Activated CD8-positive, alpha-beta memory T cell treated with anti-CD3 and anti-CD28 coated beads for 24 hours (primary cell): Measurements from ENCODE around the gene ADAMTS7.
"Not testable (repeated sequence)": the region's sequence is repeated elsewhere in the genome, so short reads cannot be mapped to it uniquely, and the experiment has no call there.

Experiments used
- DNase-seq: peaks from one replicate; pipeline ENCODE4 v3.0.0-alpha.2; 2020

The ADAMTS7 gene

DNA sequence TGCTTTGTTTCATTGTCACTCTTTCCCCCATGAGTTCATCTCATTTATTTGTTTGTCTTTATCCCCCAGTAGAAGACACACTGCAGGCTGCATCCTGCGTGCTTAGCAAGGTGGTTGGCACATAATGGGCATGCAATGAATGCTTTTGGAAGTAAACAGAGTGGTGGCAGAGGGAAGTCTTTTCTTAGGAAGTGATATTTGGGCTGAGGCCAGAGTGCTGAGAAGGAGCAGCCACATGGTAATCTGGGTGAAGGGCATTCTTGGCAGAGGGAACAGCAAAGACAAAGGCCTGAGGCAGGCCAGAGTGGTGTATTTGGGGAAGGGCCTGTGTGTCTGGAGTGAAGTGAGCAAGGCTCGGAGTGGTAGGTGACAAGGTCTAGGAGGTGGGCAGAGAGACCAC is 17.7 kb upstream of the ADAMTS7 start:
- DNase-seq, result no peak

DNA sequence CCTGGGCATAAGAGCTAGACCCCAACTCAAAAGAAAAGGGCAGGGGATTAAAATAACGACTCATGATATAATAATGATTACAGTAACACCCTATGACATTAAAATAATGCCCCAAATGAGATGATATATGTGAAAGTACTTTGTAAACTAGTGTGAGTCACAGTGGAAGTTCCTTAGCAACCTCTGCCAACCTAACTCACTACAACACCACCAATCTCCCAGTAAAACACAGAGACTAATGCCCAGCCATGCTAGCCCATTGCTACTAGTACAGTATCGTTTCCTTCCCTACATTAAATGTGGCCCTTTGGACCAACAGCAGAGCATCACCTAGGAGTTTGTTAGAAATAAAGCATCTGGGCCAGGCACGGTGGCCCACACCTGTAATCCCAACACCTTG is 11.2 kb upstream of the ADAMTS7 start:
- DNase-seq, result no peak

DNA sequence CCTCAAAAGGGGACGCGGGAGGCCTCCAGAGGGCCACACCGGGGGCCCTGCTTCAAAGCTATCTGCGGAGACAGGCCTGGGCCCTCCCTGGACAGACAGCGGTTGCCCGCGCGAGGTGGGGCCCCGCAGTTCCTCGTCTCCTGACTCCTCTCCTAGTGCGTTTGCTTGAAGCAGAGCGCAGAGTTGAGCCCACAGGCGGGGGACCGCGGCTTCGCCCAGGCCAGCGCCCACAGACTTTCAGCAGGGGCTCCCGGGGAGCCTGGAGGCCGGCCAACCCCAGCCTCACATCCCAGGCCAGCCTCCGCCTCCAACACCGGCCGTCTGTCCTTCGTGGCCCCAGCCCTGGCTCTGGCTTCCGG is 540 bp upstream of the ADAMTS7 start:
- DNase-seq, result no peak

DNA sequence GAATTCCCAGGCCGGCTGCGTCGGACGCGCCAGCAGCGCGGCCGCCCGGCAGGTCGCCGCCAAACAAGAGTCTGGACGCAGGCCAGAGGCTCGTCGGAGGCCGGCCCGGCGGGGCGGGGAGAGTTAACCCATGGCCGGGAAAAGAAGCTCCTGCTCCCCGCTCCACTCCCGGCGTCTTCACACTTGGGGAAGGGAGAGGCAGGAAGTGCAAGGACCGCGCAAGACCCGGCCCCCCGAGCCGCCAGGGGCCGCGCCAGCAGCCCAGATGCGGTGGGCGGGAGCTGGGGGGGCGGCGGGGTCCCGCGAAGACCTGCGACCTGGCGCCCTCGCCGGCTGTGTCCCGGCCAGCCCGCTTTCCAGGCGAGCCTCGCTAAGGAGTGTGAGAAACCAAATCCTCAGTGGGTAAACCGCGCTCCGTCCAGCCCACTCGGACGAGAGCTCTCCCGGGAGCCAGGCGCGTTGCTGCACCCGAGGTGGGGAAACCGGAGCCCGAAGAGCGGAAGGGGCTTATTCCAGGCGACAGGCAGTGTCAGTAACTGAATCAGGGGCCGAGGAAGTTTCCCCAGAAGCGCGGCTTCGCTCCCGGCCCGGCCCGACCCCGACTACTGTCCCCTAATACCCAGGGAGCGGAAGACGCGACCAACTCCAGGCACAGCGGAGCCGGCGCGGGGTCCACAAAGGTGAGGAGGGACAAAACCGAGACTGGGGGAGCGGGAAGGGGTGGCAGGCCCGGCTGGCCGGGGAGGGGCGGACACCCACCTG is 721 bp downstream of the ADAMTS7 start:
- DNase-seq, result peak; percentile 67

DNA sequence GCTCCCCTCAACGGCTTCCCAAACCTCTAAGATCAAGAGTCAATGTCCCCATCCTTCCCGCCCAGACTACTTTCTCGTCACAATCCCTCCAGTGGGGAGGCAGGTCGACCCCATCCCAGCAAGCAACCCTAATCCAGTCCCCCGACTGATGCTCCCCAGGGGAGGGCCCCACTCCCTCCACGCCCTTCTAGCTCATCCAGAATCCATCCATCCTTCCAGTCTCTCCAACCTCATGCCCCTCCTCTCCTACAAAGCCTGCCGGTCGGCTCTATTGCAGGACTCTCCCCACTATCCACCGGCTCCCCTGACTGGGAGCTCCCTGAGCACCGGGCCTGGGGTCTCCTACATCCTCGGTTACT is 1.3 kb downstream of the ADAMTS7 start:
- DNase-seq, result no peak

DNA sequence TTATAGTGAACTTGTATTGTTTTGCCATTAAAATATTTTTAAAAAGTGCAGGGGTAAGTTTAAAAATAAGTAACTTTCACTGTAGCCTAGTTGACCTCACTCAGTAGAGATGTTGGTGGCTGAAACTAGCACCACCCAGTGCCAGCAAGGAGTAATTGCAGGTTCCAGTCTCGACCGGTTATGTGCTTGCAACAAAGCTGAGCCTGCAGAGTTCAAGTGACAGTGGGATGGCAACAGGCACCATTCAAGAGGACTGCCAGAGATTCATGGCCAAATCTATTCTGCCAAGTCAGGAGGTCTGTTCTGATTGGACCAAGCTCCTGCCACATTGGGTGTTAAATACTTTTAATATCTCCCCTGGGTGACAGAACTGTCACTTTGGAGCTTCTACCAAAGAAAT is 2.7 kb downstream of the ADAMTS7 start:
- no peak for DNase-seq

DNA sequence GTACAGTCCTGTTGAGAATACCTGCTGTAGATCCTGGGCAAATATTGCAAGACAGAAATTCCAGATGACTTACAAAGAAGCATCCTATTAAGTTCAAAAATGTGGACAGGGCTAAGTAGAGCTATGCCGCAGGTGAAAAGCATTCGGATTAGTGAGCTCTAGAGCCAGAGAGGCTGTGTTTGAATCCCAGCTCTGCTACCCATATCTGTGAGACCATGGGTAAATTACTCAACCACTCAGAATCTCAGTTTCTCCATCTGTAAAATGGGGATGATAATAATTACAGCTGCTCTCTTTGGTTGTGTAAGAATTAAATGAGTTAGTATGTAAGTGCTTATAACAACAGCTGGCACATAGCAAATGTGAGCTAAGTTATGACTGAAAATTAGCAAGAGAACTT is 3.9 kb downstream of the ADAMTS7 start:
- no peak for DNase-seq

DNA sequence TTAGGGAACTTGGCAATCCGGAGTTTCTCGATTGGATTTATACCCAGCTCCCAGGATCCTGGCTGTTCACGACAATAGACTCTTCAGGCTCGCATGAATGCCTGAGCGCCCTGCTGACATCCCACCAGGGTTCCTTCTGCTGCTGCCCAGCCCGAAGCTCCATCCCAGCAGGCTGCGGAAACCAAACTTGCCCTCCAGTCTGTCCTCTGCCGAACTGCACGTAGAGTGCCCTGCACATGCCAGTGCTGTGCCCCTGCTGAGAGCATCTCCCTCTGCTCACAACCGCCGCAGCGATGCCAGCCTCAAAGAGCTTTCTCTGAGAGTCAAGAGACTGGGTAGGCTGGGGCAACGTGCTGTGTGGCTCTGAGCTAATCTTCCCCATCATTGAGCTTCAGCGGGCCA is 6.9 kb downstream of the ADAMTS7 start:
- no peak for DNase-seq

DNA sequence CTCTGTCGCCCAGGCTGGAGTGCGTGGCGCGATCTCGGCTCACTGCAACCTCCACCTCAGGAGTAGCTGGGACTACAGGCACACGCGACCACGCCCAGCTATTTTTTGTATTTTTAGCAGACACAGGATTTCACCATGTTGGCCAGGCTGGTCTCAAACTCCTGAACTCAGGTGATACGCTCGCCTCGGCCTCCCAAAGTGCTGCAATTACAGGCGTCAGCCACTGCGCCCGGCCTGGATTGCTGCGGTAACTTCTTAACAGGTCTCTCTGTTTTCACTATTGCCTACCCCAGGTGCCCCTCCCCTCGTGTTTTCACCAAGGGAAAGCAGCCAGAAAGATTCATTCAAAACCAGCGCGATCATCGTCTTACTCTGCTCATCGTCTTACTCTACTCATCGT is 10.5 kb downstream of the ADAMTS7 start:
- no peak for DNase-seq

DNA sequence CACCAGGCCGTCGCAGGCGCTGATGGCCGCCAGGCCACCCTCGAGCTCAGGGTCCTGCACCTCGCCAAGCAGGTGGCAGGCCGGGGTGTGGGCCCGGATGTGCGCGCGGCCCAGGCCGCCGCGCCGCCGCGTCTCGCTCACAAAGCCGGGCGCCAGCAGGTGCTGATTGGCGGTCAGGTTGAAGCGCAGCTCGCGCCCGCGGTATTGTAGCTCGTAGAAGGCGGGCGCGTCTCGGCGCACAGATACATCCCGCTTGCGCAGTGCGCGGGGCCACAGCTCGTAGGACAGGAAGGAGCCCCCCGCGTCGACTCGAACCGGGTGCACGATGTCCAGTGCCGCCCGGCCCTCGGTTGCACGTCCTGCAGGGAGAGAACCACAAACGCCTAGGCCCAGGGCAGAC is 11.1 kb downstream of the ADAMTS7 start:
- DNase-seq, result no peak

DNA sequence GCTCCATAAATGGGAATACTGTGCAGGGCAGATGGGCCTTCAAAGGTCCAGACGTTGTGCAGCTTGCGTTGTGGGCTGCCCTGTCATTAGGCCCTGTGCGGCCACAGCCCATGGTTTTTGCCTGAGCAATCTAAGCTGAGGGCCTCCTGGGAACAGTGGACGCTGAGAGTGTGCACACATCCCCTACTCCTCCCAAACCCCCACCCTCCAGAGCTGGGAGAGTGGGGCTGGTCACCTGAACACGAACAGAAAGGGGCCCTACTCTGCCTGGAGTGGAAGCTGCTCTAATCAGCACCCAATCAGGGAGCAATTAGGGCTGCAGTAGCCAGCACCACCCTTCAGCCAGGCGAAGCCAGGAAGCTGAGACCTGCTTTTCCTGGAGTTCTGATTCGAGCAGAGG is 12.2 kb downstream of the ADAMTS7 start:
- not testable (repeated sequence) for DNase-seq

DNA sequence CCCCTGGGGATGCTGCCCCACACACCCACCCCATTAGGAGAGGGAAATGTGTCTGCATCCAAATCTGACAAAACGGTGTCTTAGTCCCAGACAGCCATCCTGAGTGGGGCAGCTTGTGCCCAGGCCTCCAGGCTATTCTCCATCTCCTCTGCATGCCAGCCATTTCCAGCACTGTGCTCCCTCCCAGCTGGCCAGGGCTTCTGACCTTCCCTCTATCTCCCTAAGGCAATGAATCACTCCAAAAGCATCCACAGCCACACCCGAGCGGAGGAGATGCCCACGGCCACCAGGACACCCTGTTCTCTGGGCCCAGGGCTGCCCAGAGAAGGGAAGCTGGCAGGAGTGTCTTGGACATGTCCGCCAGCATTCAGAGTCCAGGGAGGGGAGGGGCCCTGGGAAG is 12.9 kb downstream of the ADAMTS7 start:
- not testable (repeated sequence) for DNase-seq

DNA sequence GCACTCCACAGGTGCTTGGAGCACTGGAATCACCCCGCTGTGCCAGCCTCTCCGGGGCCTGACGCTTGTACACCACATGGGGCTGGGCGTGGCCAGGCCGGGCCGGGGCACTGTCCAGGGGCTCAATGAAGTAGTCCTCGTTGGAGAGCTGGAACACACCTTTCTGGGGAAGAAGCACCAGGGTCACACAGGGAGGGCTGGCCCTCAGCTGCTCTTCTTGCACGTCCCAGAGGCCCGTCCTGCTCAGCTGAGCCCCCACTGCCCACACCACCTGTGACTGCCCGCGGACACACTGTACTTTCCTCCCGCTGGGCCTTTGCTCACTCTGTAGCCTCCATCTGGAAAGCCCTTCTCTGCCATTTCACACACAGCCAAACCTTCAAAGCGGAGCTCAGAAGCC is 13.3 kb downstream of the ADAMTS7 start:
- no peak for DNase-seq

DNA sequence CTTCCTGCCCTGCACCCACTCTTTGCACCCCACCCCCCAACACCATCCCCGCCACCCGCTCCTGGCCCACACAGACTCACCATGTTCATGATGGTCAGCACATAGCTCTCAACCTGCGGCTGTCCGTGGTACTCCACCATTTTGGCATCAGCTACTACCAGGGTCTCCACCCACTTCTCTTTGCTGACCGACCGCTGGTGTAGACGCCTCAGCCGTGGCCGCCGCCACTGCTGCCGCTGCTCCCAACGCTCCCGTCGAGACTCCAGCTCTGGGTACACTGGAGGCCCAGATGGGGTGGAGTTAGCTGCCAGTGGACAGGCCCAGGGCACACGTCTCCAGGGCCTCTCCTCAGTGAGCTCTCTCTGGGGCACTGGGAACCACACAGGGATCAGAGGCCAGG is 14.8 kb downstream of the ADAMTS7 start:
- DNase-seq, result no peak

DNA sequence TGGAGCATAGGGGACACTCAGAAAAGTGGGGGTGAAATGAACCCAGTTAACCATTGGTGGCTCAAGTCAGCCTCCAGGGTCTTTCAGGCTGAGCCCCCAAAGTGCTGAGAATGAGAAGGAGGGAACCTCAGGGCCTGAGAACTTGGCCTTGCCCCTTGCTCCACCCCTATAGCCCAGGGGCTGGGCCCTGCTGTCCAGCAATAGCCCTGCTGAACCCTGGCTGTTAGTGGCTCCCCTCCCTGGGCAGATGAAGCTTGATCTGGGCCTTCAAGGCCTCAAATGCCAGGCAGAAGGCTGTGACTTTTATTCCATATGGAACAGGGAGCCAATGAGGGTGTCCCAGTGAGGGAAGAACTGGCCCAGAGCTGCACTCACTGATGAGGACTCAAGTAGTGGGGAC is 16.2 kb downstream of the ADAMTS7 start:
- no peak for DNase-seq

DNA sequence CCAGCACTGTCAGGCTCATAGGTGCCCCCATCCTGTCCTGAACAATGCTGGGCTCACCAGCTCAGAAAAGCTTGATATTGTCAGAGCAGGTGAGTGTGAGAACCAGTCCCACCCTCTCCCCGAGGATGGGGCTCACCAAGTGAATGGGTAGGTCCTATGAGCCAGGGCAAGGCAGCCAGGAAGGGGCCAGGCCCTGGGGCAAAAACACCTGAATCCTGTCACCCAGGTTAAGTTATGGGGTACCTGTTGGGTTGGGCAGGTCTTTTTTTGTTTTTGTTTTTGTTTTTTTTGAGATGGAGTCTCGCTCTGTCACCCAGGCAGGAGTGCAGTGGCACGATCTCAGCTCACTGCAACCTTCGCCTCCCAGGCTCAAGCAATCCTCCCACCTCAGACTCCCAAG is 16.8 kb downstream of the ADAMTS7 start:
- not testable (repeated sequence) for DNase-seq

DNA sequence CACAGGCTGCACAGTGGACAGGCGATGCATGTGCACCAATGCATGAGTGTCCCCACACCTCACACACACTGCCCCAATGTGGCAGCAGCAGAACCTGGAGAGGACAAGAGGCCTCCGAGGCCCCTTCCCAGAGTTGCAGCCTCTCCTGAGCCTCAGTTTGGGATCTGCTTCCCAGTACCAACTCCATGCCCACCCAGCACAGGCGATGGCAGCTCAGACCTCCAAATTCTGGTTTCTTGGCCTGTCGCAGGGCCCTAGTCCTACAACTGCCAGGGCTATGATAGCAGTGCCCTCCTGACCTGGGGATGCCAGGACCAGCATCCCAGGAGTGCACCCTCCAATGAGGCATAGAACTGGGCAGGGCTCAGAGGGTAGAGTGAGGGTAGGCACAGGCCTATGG is 19.9 kb downstream of the ADAMTS7 start:
- no peak for DNase-seq

DNA sequence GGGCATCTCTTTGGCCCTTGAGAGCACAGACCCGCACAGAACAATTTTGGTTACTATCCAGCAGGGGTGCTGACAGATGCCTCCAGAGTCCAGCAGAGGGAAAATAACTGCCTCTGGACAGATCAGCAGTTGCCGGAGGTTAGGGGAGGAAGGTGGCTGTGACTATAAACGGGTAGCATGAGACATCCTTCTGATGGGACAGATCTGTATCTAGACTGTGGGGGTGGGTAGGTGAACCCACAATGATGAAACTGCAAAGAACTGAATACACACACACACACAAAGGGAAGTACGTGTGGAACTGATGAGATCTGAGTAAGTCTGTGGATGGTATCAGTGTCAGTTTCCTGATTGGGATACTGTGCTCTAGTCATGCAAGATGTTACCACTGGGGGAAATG is 21.2 kb downstream of the ADAMTS7 start:
- DNase-seq, result no peak

DNA sequence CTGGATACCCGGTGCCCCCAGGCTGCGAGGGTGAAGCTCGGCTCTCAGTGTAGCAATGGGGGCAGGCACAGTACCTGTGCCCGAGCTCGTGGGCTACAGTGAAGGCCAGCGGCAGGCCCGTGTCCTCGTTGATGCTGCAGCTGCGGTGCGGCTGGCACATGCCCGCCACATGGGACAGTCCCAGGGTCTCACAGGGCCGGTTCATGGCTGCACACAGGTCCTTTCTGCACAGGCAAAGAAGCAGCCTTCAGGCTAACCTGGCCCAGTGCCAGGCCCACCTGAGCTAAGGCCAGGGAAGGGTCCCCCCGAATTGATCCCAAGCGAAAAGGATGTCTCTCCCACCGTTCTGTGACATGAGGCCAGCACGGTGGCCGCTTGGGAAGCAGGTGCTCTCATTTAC is 21.6 kb downstream of the ADAMTS7 start:
- no peak for DNase-seq

DNA sequence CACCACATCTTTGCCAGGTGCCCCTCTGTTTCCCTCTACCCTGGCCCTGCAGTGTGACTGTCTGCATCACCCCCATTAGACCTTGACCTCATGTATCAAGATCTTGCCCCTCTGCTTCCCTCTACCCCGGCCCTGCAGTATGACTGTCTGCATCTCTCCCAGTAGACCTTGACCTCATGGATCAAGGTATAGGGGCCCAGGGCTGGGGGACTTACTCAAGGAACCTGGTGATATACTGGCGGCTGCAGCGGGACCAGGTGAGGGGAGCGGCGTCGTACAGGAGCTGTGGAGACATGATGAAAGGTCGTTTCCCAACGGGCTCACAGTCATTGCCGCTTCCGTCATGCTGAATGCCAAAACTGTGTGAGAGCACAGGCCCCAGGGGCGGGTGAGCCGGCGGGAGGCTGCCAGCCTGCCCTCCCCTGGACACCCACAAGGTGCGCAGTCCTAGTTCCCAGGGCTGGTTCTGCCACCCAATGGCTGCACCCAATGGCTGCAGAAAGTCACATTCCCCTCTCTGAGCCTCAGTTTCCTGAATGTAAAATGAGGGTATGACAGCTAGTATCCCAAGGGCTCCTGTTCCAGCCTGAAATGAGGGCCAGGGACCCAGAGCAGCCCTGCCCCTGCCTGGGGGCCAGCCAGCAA is 23.1 kb downstream of the ADAMTS7 start:
- no peak for DNase-seq

DNA sequence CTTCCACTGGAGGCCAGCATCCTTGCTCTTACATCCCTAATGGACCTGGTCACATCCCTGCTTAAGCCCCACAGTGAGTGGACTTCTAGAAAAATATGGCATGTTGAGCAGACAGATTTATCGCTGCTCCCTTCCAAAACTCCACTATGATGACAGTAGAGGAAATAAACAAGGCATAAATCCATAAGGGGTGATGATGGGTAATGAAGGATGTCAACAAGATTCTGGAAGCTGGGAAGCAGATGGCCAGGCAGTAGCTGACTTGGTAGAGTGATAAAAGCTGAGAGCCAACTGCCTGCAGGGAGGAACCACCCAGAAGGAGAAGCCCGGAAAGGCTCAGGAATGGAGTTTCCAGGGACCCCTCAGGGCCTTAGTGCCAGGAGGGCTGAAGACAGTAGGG is 28.9 kb downstream of the ADAMTS7 start:
- not testable (repeated sequence) for DNase-seq

DNA sequence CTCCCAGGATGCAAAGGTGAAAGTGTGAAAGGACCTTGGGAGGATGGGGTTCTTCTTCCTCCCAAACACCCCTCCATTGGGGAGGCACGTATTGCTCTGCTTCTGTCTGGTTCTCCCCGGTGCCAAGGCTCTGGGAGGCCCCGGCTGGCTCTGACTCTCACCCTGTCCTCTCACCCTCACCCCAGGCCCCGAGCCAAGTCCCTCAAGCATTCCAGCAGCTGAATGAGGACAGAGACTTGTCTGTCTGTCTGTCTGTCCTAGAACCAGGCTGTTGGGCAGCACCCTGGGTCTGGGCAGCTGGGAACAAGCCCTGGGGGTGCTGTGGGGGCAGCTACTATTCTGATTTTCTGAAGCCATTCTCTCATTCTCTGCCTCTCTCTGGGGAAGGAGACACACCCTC is 29.9 kb downstream of the ADAMTS7 start:
- DNase-seq, result not testable (repeated sequence)

DNA sequence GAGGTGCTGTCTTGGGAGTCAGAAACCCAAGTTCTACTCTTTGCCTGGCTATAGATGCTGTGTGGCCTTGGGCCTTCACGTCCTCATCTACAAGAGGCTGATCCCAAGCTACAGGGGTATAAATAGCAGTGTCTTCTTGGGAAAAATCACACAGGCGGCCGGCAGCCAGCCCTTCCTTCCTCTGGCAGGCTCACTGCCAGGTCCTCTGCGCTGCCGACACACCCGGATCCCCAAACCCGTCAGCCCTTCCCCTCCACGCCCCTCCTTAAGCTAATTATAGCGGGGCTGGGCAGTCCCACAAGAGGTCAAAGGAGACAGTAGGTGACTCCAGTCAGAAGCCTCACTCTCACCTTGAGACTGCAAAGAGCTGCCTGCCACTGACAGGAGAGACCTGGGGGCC is 31.3 kb downstream of the ADAMTS7 start:
- not testable (repeated sequence) for DNase-seq

DNA sequence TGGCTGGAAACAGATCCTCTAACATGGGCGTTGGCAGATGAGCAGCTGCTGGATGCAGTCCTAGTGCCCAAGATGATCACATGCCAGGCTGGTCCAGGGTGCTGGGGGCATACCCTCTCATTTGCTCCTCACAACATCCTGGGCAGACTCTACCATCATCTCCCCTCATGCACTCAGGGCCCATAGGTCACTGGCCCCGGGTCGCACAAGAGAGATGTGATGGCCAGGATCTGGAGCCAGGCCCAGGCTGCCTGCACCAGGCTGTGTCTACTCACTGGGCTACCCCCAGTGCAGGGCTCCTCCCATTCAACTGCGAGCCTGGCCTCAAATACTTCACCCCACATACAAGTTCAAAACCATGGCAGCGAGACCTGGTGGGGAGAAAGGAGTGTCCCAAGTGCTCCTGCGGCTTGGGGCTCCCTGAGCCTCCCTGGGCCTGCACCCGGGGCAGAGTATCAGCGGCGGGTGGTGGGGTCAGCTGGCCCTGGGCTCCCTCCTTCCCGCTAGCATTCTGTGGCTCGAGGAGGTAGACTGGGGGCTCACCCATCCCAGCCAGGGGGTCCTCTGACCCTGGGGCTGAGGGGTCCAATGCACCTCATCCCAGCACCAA is 32.0 kb downstream of the ADAMTS7 start:
- DNase-seq, result not testable (repeated sequence)

DNA sequence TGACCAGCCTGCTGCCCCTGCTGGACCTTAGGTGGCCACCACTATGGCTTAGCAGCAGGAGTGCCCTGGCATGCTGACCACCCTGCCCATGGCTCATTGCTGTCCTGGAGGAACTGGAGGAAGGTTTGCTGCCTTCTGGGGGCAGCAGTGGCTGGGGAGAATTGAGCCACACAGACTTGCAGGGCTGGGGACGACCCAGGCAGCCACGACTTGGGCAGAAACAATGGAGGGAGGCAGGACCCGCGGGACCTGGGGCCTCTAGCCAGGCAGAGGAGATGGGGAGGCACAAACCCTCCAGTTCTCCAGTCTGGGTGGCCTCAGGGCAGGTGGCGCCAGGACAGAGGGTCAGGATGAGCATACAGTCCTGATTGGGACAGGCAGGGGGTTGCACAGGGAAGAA is 32.8 kb downstream of the ADAMTS7 start:
- no peak for DNase-seq
